ENCODE measurements around the gene SMIM8. TPM values are rescaled to one million over a fixed set of nuclear protein-coding genes. Genes with fewer than 3 reads are reported as not detected.
"Not testable (repeated sequence)": the region's sequence is repeated elsewhere in the genome, so short reads cannot be mapped to it uniquely, and the experiment has no call there.

Gene SMIM8, protein sequence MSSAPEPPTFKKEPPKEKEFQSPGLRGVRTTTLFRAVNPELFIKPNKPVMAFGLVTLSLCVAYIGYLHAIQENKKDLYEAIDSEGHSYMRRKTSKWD
- 17.3 TPM for total RNA-seq (ENCODE audit: insufficient read depth, low replicate concordance)

DNA sequence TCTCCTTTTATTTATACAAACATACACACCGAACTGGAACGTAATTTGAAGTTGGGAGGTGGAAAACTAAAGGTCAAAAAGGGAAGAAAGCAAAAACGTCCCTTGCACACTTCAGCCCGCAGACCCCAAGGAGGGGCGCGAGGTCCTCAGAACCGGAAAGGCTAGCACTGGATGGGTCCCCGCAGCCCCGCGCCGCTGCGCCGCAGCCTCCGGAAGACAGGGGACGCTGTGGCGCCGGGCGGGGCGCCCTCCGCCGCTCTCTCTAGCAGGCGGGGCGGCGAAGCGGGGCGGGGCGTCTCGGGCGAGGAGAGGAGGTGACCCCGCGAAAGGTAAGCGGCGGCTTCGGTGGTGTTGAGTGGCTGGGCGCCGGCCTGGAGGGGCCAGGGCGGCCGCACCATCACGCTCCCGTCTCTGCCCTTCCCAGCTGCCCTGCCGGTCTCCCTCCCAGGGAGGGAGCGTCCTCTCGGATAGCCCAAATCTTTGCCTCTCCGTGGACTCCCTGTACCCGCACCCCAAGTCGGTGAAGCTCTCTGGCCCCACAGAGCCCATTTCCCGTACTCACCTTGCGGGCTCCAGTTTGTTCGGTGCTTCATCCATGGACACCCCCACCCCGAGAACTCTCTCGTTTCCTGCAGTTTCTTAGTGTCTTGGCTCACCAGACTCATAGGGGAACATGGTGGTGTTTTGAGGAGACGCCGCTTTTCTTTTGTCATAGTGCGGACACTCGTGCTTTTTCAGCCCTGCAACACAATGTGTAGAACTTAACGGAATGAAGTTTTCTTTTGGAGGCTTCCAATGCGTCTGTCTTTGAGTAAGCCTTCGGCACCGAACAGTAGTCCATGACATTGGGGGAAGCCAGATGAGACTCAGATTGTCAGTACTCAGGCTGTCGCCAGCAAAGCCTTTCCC, at the start of gene SMIM8:
SMIM8 (plus strand) TSS at position 285 of the 909 bp plus-strand sequence. CDS start 14,444 bp downstream, outside the sequence.
- DNase-seq (ENCODE audit: low spot score), result peak; percentile 73

DNA sequence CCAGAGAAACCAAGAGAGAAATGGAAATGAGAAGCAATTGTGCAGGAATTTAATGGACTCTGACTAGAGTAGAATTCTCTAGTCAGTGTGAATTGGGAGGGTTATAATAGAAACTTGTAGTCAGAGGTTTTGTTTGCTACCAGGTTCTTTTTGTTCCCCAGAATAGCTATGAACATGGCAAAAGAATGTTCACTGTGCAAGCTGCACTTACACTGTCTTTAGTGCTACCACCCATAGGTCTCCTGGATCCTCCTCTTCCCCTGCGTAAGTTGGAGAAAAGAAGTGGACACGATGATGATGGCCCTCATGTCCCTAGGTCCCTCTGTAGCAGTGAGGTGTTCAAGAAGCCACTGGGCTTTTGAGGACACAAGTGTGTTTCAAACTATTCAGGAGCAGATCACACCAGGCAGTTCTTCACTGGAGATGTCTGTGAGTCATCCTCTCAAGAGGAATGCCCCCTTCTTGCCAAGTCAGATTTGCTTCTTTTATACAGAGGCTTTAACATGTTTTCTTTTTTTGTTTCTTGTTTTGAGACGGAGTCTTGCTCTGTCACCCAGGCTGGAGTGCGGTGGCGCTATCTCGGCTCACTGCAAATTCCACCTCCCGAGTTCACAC, 47.6 kb upstream of the SMIM8 start:
- peak; percentile 75 for DNase-seq (ENCODE audit: low spot score)

DNA sequence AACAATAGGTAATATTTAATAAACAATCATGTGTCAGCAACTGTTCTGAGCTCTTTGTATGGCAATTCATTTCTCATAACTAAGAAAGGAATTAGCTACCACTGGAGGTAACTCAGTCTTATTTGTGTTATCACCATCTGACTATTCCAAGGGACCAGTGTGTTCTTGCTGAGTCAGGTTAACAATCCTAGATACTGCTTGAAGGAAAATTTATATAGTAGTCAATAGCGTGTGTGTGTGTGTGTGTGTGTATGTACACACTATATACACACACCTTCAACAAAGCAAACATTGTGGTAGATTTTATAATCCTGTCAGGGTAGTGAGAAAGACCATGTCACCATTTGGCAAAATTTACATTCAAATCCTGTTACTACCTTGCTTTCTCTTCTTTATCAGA, 45.8 kb upstream of the SMIM8 start:
- DNase-seq (ENCODE audit: low spot score), result no peak

DNA sequence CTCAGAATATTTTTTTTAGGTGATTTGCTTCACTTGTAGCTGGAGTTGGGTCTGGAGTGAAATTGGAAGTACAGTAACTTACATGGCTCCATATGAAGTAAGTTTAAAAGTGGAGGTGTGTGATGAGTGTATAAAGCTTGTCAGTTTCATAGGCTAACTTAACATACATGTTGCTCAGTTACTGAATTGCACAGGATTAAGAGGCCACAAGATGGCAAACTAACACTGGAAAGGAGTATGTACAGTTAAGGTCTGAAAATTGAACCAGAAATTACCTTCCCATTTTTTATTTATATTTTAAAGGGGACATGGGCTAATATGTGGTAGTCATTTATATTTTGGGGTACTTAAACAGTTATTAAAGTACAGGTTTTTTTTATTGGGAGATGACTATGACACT, 45.3 kb upstream of the SMIM8 start:
- peak; percentile 30 for DNase-seq (ENCODE audit: low spot score)

DNA sequence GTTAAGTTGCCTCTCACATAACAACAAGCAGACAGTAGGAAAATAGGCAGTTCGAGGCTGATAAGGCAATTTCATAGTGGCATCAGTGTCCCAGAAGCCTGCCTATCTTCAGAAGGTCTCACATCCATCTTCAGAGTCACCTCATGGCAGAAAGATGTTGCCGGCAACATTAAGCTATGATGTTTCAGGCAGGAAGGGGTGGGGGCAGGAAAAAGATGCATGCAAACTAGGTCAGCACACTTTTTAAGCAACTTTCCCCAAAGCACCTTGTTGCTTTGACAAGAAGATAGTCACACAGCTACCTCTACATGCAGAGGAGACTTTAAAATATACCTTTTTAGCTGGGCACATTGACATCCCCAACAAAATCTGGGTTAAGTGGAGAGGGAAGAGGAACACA, 43.2 kb upstream of the SMIM8 start:
- DNase-seq (ENCODE audit: low spot score), result no peak

DNA sequence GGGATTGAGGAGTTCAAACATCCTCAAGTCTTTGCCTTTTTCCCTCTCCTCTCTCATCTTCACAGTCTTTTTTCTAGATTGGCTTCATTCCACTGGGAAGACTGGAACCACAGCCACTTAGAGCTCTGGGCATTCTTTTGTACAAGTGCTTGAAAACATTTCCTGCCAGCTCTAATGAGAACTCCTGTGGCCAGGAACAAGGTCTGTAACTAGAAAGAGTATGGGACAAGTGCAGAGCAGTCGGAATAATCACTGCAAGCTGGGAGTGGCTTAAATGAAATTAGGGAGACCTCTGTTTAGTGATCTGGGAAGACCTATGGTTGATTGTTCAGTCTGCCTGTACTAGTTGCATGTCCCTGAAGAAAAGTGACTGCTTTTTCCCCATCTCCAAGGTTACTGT, 41.0 kb upstream of the SMIM8 start:
- peak; percentile 44 for DNase-seq (ENCODE audit: low spot score)

DNA sequence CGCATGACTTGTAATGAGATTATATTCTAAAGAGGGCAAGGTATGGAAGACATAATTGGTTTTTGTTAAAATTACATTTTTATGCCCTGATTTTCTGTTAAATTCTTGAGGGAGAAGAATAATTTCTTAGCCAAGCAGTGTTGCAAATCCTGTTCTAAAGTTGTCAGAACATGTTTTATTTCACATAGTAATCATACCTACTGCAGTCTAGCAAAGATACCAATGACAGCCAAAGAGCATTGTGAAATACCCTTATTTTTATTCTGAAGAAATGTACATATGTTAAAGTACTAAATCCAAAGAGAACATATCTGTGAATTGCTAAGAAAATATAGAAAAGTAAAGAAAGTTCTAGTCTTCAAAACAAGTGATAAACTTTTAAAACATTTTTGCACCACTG, 39.6 kb upstream of the SMIM8 start:
- DNase-seq (ENCODE audit: low spot score), result peak; percentile 59

DNA sequence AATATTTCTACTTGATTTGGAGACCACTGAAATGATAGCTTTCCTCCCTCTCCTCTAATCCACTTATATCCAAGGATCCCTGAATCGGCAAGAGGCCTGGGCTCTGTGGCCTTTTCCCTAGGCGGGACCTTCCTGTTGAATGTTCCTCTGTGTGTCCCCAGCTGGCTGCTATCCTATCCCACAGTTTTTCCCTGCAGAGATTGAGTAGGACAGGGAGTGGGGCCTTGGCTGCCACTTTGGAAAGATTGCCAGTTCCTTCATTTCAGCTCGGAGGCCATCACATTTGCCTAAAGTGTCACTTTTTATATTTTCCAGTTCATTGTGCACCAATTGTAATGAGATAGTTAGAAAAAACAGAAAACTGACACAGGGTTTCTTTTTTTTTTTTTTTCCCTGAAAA, 38.9 kb upstream of the SMIM8 start:
- DNase-seq (ENCODE audit: low spot score), result no peak

DNA sequence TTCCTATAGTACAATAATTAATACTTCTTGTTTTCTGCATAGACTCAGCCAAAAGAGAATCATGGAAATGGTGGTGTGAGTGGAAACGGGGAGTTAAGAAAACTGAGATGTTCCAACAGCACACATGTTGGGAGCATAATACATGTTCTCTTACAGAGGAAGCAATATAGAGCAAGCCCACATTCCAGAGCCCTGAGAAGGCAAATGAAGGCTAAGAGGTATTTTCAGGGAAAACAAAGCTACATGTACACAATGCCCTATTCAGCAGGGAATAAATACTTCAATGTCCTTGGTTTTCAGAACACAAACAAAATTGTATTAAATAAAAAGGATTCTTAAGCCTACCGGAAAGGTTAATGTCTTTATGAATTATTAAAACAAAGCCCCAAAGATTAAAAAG, 35.1 kb upstream of the SMIM8 start:
- no peak for DNase-seq (ENCODE audit: low spot score)

DNA sequence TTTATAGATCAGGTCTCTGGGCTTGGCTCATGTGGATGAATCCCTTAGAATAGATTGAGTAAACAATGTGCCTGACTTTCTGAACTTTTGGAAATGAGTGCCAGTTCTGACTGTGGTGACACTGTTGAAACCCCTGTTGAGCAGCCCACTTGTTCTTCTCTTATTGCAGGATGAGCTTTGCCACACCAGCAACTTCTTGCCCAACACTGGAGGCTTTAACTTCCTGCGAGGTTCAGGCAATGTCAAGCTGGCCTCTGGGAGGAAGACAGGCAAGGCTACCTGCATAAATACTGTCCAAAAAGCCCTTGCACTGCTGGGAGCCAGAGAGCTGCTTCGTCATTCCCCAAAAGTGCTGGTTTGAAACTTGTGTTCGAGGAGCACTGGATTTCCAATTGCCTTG, 32.8 kb upstream of the SMIM8 start:
- DNase-seq (ENCODE audit: low spot score), result no peak

DNA sequence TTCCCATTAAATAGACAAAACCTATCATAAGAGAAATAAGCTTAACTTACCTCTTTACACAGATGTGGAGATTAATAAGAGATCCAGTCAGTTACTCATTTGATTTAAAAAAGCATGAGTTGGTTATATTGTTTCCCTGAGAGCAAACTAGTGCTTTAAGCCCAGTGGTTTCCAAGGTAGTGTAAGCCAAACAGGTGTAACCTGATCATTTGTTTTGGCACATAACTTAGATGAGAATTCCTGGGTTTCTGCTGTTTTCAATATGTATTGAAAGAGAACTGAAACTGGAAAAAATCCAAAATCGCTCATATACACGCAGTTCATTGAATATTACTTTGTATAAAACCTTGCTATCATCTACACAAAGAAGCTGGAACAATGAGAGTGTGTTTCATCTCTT, 30.5 kb upstream of the SMIM8 start:
- no peak for DNase-seq (ENCODE audit: low spot score)

DNA sequence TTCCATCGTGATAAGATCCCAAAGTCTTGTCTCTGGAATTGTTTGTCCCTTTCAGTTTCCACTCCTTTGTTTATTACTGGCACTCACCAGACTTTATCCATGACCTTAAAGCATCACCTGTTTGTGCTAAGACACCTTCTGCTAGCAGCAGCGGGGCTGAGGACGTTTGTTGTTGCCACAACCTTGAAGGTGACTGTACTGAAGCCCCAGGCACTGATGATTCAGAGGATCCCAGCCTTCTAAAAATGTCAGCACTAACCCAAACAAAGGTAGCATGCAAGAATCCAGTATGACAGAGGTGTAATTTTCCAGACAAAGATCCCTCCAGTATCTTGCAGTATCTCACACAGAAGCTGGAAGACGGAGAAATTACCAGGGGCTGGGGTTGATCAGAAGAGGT, 28.9 kb upstream of the SMIM8 start:
- no peak for DNase-seq (ENCODE audit: low spot score)

DNA sequence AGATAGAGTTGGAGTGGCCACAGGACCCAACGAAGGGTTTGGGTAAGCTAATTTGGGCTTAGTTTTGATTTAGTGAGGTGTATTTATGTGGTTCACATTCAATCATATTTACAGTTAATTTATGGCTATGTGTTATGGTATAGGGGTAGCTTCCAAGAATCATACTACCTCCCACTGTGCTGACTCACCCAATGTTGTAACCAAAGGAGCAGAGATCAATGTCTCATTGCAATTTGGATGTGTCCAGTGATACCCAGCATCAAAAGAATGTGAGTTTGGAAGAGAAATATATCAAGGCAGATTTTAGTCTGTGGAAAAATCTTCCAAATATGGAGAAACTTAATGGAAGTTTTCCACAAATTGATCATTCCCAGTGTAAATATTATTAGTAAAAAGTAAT, 25.3 kb upstream of the SMIM8 start:
- no peak for DNase-seq (ENCODE audit: low spot score)

DNA sequence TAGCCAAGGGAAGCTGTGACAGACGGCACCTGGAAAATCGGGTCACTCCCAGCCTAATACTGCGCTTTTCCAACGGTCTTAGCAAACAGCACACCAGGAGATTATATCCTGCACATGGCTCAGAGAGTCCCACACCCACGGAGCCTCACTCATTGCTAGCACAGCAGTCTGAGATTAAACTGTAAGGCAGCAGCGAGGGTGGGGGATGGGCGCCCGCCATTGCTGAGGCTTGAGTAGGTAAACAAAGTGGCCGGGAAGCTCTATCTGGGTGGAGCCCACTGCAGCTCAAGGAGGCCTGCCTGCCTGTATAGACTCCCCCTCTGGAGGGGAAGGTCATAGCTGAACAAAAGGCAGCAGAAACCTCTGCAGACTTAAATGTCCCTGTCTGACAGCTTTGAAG, 21.1 kb upstream of the SMIM8 start:
- DNase-seq (ENCODE audit: low spot score), result not testable (repeated sequence)

DNA sequence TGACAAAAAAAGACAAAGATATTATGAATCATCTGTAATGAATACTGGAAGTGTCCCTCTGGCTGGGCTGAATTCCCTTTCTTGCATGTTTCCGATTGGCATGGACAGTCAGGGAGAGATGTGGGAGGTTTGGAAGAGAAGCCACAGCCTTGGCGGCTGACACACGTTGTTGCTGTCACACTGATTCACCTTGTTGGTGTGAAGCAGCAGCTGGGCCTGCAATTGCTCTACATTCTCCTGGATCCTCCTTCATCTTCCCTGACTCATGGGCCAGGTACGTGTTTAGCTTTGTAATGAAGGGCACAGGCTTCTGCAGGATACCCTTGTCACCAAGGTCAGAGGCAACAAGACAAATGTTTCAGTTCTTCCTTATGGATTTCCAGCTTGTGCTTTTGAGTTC, 13.4 kb upstream of the SMIM8 start:
- no peak for DNase-seq (ENCODE audit: low spot score)

DNA sequence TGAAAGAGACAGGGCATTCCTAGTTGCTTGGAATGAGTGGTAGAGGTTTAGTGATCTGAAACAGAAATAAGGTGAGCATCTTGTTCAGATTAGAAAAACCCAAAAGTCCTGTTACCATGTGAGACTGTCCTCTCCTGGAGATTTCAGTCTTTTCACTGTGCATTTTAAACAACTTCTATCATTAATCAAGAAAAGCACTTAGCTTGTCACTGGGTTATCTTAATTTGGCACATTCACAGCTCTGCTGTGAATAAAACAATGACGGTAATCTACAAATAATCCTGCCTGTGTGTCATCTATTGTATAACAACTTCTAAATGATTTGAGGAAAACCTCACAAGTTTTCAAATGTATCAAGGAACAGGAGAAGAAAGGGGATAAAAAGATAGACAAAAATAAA, 9.5 kb upstream of the SMIM8 start:
- no peak for DNase-seq (ENCODE audit: low spot score)

DNA sequence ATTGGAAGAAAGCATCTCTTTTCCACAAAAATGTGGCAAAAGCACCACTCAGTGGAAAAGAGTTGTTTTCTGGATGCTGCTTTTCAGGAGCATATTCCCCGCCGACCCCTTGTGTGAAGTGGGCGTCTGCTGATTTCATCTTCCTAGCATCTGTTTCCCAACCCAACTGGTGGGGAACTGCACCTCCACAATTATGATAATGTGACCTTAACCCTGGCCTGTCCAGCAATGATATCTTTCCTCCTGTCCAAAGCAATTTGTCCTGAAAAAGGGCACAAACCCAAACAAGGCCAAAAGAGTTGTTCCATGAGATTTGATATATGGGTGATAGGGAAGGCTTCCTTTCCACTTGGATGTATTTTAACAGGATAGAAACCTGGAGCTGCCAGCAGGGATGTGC, 7.3 kb upstream of the SMIM8 start:
- no peak for DNase-seq (ENCODE audit: low spot score)

DNA sequence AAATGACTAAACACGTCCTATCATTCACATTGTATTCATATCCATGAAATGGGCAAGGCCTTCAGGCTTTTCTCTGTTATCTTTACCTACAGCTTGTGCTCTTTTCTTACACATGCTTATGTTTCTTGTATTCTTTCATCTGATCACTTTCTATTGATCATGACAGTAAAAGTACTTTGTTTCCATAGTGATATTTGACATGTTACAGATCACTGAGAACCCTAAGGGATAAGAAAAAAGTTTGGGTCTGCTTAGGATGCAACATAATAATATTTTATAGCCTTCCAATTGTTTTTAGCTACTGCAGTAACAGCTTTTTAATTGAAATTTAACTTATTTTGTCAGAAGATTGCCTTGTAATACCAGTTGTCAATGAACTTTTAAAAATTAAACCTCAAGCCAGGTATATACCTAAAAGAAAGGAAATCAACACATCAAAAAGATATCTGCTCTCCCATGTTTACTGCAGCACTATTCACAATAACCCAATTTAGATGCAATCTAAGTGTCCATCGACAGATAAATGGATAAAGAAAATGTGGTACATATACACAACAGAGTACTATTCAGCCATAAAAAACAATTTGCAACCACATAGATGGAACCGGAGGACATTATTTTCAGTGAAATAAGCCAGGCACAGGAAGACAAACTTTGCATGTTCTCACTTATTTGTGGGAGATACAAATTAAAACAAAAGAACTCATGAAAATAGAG, 3.0 kb upstream of the SMIM8 start:
- no peak for DNase-seq (ENCODE audit: low spot score)

DNA sequence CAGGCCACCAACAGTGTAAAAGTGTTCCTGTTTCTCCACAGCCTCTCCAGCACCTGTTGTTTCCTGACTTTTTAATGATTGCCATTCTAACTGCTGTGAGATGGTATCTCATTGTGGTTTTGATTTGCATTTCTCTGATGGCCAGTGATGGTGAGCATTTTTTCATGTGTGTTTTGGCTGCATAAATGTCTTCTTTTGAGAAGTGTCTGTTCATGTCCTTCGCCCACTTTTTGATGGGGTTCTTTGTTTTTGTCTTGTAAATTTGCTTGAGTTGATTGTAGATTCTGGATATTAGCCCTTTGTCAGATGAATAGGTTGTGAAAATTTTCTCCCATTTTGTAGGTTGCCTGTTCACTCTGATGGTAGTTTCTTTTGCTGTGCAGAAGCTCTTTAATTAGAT, 1.5 kb downstream of the SMIM8 start:
- DNase-seq (ENCODE audit: low spot score), result not testable (repeated sequence)

DNA sequence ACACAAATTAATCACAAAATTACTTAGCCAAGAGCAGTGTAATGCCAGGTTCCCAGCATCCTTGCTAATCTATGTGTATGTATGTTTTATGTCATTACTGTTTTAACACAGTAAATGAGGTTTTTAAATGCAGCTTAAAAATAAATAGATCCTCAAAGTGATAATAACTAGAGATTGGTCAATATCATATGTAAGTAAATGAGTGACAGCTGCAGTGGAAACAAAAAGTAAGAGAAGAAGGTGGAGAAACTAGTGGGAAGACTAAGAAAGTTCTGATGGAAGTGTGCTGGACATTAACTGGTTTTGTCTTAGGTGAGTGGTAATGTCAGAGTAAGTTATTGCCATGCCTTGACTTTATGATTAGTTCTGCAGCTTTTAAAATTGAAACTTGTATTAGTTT, 8.6 kb downstream of the SMIM8 start:
- no peak for DNase-seq (ENCODE audit: low spot score)

DNA sequence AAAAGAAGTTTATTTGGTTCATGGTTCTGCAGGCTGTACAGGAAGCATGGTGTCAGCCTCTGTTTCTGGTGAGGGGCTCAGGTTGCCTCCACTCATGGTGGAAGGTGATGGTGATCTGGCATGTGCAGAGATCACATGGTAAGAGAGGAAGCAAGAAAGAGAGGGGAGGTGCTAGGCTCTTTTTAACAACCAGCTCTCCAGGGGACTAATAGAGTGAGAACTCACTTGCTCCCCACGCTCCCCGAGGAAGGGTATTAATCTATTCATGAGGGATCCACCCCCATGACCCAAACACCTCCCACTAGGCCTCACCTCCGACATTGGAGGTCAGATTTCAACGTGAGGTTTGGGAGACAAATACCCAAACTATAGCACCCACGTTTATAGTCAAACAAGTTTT, 10.6 kb downstream of the SMIM8 start:
- DNase-seq (ENCODE audit: low spot score), result no peak

DNA sequence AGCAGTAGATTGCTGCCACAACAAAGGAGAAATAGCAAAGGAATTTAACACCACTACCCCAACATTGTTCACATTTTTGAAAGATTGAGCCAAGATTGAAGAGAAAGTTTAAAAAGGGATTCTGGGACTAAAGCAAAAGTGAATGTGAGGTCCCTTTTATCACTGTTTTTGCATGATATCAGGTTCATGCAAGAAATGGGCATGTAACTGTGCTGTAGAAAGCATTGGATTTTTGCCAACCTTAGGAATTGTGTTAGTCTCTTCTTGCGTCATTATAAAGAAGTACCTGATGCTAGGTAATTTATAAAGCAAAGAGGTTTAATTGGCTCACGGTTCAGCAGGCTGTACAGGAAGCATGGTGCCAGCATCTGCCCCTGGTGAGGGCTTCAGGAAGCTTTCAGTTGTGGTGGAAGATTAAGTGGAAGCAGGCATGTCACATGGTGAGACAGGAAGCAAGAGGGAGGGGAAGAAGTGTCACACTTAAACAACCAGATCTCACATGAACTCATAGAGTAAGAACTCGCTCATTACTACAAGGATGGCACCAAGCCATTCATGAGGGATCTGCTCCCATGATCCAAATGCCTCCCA, 11.3 kb downstream of the SMIM8 start:
- no peak for DNase-seq (ENCODE audit: low spot score)
